ENCODE data around the gene GRIA1. TPM values are rescaled to one million over a fixed set of nuclear protein-coding genes. Genes with fewer than 3 reads are reported as not detected.
A peak's percentile ranks its signal among the peaks of the same experiment; 100 is the strongest.

The GRIA1 gene
- total RNA-seq, 1 donor from 2014 or later = 0.55 TPM

GRCh38 chr5:153809166-153809565 lies 318.7 kb downstream of the GRIA1 start:
- Mint-ChIP-seq H3K9me3 (ENCODE audit: low read depth) (no peaks in the 10 kb centered on the region), H3K4me1 (ENCODE audit: low read depth) (peaks cover 33% of the 10 kb centered on the region), H3K36me3 (ENCODE audit: low read depth) (no peaks in the 10 kb centered on the region), H3K27ac (ENCODE audit: unreplicated experiment) (no peak overlapping the region), H3K27me3 (ENCODE audit: low read depth) (no peaks in the 10 kb centered on the region), H3K4me3 (ENCODE audit: unreplicated experiment) (no peak overlapping the region)
- no peak for DNase-seq (ENCODE audit: low spot score)
- TF ChIP-seq CTCF (IDR thresholded peaks at IDR 0.05) = no peak

GRCh38 chr5:153813901-153814300 lies 323.4 kb downstream of the GRIA1 start:
- Mint-ChIP-seq H3K9me3 (ENCODE audit: low read depth) (no peaks in the 10 kb centered on the region), H3K4me1 (ENCODE audit: low read depth) (peaks cover 26% of the 10 kb centered on the region), H3K27me3 (ENCODE audit: low read depth) (no peaks in the 10 kb centered on the region), H3K36me3 (ENCODE audit: low read depth) (peaks cover 1% of the 10 kb centered on the region), H3K27ac (ENCODE audit: unreplicated experiment) (no peak overlapping the region), H3K4me3 (ENCODE audit: unreplicated experiment) (no peak overlapping the region)
- no peak for DNase-seq (ENCODE audit: low spot score)
- no peak for TF ChIP-seq CTCF (IDR thresholded peaks at IDR 0.05)

GRCh38 chr5:153816870-153817269 lies 326.4 kb downstream of the GRIA1 start:
- TF ChIP-seq CTCF (IDR thresholded peaks at IDR 0.05) = peak; percentile 21
- no peak for DNase-seq (ENCODE audit: low spot score)
- Mint-ChIP-seq H3K27me3 (ENCODE audit: low read depth) (no peaks in the 10 kb centered on the region), H3K9me3 (ENCODE audit: low read depth) (no peaks in the 10 kb centered on the region), H3K4me3 (ENCODE audit: unreplicated experiment) (no peak overlapping the region), H3K36me3 (ENCODE audit: low read depth) (peaks cover 1% of the 10 kb centered on the region), H3K4me1 (ENCODE audit: low read depth) (peaks cover 8% of the 10 kb centered on the region), H3K27ac (ENCODE audit: unreplicated experiment) (no peak overlapping the region)

GRCh38 chr5:153818626-153819025 lies 328.2 kb downstream of the GRIA1 start:
- no peak for DNase-seq (ENCODE audit: low spot score)
- H3K4me1 Mint-ChIP-seq (ENCODE audit: low read depth) = peaks cover 15% of the 10 kb centered on the region
- no peaks in the 10 kb centered on the region for H3K9me3 Mint-ChIP-seq (ENCODE audit: low read depth)
- no peak overlapping the region for H3K4me3 Mint-ChIP-seq (ENCODE audit: unreplicated experiment)
- H3K27me3 Mint-ChIP-seq (ENCODE audit: low read depth) = no peaks in the 10 kb centered on the region
- no peak for TF ChIP-seq CTCF (IDR thresholded peaks at IDR 0.05)
- H3K27ac Mint-ChIP-seq (ENCODE audit: unreplicated experiment) = no peak overlapping the region
- peaks cover 1% of the 10 kb centered on the region for H3K36me3 Mint-ChIP-seq (ENCODE audit: low read depth)

GRCh38 chr5:153823036-153823435 lies 332.6 kb downstream of the GRIA1 start:
- Mint-ChIP-seq H3K27ac (ENCODE audit: unreplicated experiment) (no peak overlapping the region), H3K9me3 (ENCODE audit: low read depth) (peaks cover 3% of the 10 kb centered on the region), H3K4me3 (ENCODE audit: unreplicated experiment) (no peak overlapping the region), H3K36me3 (ENCODE audit: low read depth) (no peaks in the 10 kb centered on the region), H3K27me3 (ENCODE audit: low read depth) (no peaks in the 10 kb centered on the region), H3K4me1 (ENCODE audit: low read depth) (peaks cover 19% of the 10 kb centered on the region)
- no peak for DNase-seq (ENCODE audit: low spot score)
- no peak for TF ChIP-seq CTCF (IDR thresholded peaks at IDR 0.05)

Data from chondrocyte (in vitro differentiated cells).